Skeletal muscle satellite cell (primary cell): ENCODE data around the gene VAMP7.
"Not testable (repeated sequence)": the region's sequence is repeated elsewhere in the genome, so short reads cannot be mapped to it uniquely, and the experiment has no call there.

Experiments
- H3K27me3 ChIP-seq: 2 replicates; pipeline ENCODE4 v1.7.0; 2013; ENCODE audit warnings: low read length; ENCODE audit not compliant: control insufficient read depth, insufficient read depth
- H3K36me3 ChIP-seq: 2 replicates; pipeline ENCODE4 v1.7.0; 2013; ENCODE audit warnings: mild to moderate bottlenecking, control low read depth, low read length; ENCODE audit not compliant: insufficient read depth
- H3K4me1 ChIP-seq: 2 replicates; pipeline ENCODE4 v1.7.0; 2013; ENCODE audit warnings: low read length; ENCODE audit not compliant: control insufficient read depth, insufficient read depth
- H3K4me2 ChIP-seq: 2 replicates; pipeline ENCODE4 v1.7.0; 2013; ENCODE audit warnings: mild to moderate bottlenecking, low read length
- H3K4me3 ChIP-seq: 2 replicates; pipeline ENCODE4 v1.7.0; 2013; ENCODE audit warnings: low read length
- H3K9ac ChIP-seq: 2 replicates; pipeline ENCODE4 v1.7.0; 2013; ENCODE audit warnings: mild to moderate bottlenecking, low read depth, low read length, moderate library complexity
- H3K9me3 ChIP-seq: replicated peaks from 2 replicates; pipeline ENCODE4 v1.7.0; 2013; ENCODE audit warnings: mild to moderate bottlenecking, control low read depth, low read length

The VAMP7 gene

GRCh38 chrX:155966876-155967275 lies 85.7 kb downstream of the VAMP7 start:
- Histone ChIP-seq H3K36me3 (no peaks in the 10 kb centered on the region), H3K9ac (no peak overlapping the region), H3K4me1 (no peaks in the 10 kb centered on the region), H3K4me3 (no peak overlapping the region), H3K27me3 (no peaks in the 10 kb centered on the region), H3K4me2 (no peak overlapping the region), H3K9me3 (no peaks in the 10 kb centered on the region)

DNA sequence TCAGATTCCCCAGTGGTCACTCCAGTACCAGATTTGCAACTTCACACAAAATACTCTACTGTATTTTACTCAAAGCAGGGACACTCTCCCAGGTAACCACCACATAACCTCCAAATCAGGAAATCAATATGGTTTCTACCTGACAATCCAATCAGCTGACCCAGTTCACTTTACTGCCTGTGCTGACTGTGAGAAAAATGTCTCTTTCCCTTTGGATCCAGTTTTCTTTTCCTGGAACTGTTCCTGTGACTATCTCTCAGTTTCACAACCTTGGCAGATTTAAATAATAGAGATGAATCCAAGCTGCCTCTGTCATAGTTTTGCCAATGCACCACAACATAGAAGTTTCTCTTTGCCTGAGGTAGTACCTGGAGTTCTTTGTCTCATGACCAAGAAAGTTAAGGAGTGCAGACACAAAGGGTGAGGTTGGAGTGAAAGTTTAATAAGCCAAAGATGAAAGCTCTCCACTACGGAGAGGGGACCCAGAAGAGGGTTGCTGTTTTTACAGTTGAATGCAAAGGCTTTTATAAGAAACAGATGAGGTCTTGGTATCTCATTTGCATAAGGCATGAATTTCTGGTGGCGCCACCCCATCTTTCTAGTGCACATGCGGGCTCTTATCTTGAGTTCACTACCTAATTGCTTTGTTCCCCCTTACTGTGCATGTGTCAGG lies 86.6 kb downstream of the VAMP7 start:
- Histone ChIP-seq H3K36me3 (no peaks in the 10 kb centered on the region), H3K4me2 (no peak overlapping the region), H3K9ac (no peak overlapping the region), H3K4me1 (no peaks in the 10 kb centered on the region), H3K4me3 (no peak overlapping the region), H3K9me3 (no peaks in the 10 kb centered on the region), H3K27me3 (no peaks in the 10 kb centered on the region)

GRCh38 chrX:155968326-155968661 lies 87.1 kb downstream of the VAMP7 start:
- Histone ChIP-seq H3K4me1 (no peaks in the 10 kb centered on the region), H3K27me3 (no peaks in the 10 kb centered on the region), H3K9ac (no peak overlapping the region), H3K4me3 (no peak overlapping the region), H3K36me3 (no peaks in the 10 kb centered on the region), H3K4me2 (no peak overlapping the region), H3K9me3 (no peaks in the 10 kb centered on the region)

- no peaks in the 10 kb centered on the region for H3K36me3 ChIP-seq
- H3K4me3 ChIP-seq, result no peak overlapping the region
- H3K4me2 ChIP-seq, result no peak overlapping the region
- H3K27me3 ChIP-seq, result no peaks in the 10 kb centered on the region
- no peak overlapping the region for H3K9ac ChIP-seq
- no peaks in the 10 kb centered on the region for H3K9me3 ChIP-seq
- no peaks in the 10 kb centered on the region for H3K4me1 ChIP-seq
These were observed 87.6 kb downstream of the VAMP7 start for GRCh38 chrX:155968791-155969190.

DNA sequence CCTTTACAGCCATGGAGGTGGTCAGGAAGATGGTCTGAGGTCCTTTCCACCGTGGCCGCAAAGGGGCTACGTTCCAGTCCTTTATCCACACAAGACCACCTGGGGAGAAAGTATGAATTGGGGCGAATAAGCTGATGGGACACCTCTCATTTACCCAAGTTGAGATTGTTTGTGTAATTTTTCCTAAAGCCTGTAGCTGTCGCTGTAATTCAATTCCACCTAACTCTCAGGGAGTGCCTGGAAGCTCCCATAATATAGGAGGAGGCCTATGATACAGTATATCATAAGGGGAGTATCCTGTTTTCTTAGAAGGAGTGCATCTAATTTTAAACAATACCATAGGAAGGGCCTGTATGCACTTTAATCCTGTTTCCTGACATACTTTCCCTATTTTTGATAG lies 90.5 kb downstream of the VAMP7 start:
- H3K36me3 ChIP-seq, H3K9ac ChIP-seq, H3K4me3 ChIP-seq, H3K27me3 ChIP-seq, H3K4me1 ChIP-seq, H3K4me2 ChIP-seq, H3K9me3 ChIP-seq: not testable (repeated sequence)

DNA sequence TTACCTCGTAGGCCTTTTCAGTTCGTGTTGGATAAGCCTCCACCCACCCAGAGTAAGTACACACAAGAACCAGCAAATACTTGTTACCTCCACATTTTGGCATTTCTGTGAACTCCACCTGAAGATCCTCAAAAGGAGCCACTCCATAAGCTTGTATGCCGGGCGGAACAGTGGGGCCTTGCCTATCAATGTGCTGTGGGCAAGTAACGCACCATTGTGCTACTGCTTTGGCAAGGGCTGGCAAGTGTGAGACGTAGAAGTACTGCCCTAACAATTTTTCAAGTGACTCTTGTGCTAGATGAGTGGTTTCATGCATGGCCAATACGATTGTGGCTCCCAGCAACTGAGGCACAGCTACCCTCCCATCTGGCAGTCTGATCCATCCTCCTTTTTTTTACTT lies 91.1 kb downstream of the VAMP7 start:
- not testable (repeated sequence) for H3K9me3 ChIP-seq, H3K4me2 ChIP-seq, H3K4me1 ChIP-seq, H3K4me3 ChIP-seq, H3K27me3 ChIP-seq, H3K9ac ChIP-seq, H3K36me3 ChIP-seq

- Histone ChIP-seq H3K36me3 (no peaks in the 10 kb centered on the region), H3K9me3 (no peaks in the 10 kb centered on the region), H3K4me3 (no peak overlapping the region), H3K27me3 (no peaks in the 10 kb centered on the region), H3K4me2 (no peak overlapping the region), H3K4me1 (no peaks in the 10 kb centered on the region), H3K9ac (no peak overlapping the region)
These were observed 102.2 kb downstream of the VAMP7 start for GRCh38 chrX:155983326-155983725.

GRCh38 chrX:155985208-155985607 lies 104.1 kb downstream of the VAMP7 start:
- no peaks in the 10 kb centered on the region for H3K4me1 ChIP-seq

DNA sequence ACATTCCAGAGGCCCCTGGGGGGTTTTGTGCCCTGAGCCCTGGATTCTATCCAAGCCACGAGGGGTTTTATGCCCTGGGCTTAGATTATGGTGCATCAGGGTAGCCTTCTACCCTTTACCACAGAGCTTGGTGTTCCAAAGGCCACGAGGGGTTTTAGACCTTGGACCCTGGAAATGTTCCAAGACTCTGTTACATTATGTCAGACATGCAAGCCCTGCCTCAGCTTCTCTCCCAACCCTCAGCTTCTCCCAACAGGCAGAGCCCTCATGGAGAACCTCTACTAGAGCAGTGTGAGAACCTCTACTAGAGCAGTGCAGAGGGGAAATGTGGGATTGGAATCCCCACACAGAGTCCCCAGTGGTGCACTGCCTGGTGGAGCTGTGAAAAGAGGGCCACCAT lies 105.8 kb downstream of the VAMP7 start:
- H3K4me2 ChIP-seq, H3K9ac ChIP-seq, H3K9me3 ChIP-seq, H3K36me3 ChIP-seq, H3K4me3 ChIP-seq, H3K27me3 ChIP-seq, H3K4me1 ChIP-seq: not testable (repeated sequence)

More at GRCh38 chrX:155985208-155985607, 104.1 kb downstream of the VAMP7 start:
- Histone ChIP-seq H3K36me3 (no peaks in the 10 kb centered on the region), H3K9ac (no peak overlapping the region), H3K27me3 (no peaks in the 10 kb centered on the region), H3K9me3 (no peaks in the 10 kb centered on the region), H3K4me2 (no peak overlapping the region), H3K4me3 (no peak overlapping the region)

DNA sequence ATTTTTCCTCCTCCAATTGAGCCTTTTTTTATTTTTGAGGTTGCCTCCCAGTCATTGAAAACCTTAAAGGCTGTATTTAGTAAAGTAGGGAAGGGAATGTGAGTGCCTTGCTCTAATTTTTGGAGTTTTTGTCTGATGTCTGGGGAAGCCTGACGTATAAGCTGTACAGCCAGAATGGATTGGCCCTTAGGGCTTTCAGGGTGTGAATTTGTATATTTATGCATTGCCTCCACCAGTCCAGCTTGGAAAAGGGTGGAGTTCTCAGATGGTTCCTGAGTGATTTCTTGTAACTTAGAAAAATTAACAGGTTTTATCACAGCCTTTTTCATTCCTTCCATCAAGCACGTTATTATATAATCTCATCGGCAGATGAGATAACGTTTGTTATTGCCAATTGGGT lies 107.7 kb downstream of the VAMP7 start:
- Histone ChIP-seq H3K4me3 (no peak overlapping the region), H3K27me3 (no peaks in the 10 kb centered on the region), H3K9me3 (no peaks in the 10 kb centered on the region), H3K4me2 (no peak overlapping the region), H3K9ac (no peak overlapping the region), H3K4me1 (no peaks in the 10 kb centered on the region), H3K36me3 (no peaks in the 10 kb centered on the region)
